ENCODE results near the gene AKR7A2.

Gene AKR7A2

GRCh38 chr1:19311503-19311930 is 427 bp downstream of the AKR7A2 start:
- H3K36me3 ChIP-seq (ENCODE audit: low read length), result no peaks in the 10 kb centered on the region
- H2AFZ ChIP-seq (ENCODE audit: low read depth, low read length, severe bottlenecking), result peak overlapping the region; percentile 94
- H3K79me2 ChIP-seq (ENCODE audit: insufficient read depth, low read length), result no peaks in the 10 kb centered on the region
- H4K20me1 ChIP-seq (ENCODE audit: low read depth, low read length), result no peaks in the 10 kb centered on the region
- no peaks in the 10 kb centered on the region for H3K27me3 ChIP-seq (ENCODE audit: low read length)
- peak overlapping the region; percentile 93 for H3K4me3 ChIP-seq (ENCODE audit: insufficient read depth, low read length, poor library complexity, severe bottlenecking)
- H3K9me3 ChIP-seq (ENCODE audit: insufficient read depth, low read length), result no peaks in the 10 kb centered on the region
- H3K9ac ChIP-seq (ENCODE audit: low read length), result peak overlapping the region; percentile 96
- H3K4me2 ChIP-seq (ENCODE audit: low read depth, low read length, poor library complexity, severe bottlenecking), result peak overlapping the region; percentile 77
- peaks cover 7% of the 10 kb centered on the region; the same call in 1 of the 2 replicates for H3F3A ChIP-seq (ENCODE audit: insufficient read depth)
- H3K9me2 ChIP-seq (replicated peaks; ENCODE audit: insufficient read depth, low read length), result no peaks in the 10 kb centered on the region
- H3K27ac ChIP-seq (ENCODE audit: low read depth, low read length), result no peak overlapping the region
- no peak for TF ChIP-seq CTCF (IDR thresholded peaks at IDR 0.05; ENCODE audit: insufficient read depth, low read length, poor library complexity, severe bottlenecking)
- TF ChIP-seq EZH2phosphoT487 (conservative IDR thresholded peaks at IDR 0.05; ENCODE audit: low read length), result no peak

GRCh38 chr1:19310720-19311502 is 1.0 kb downstream of the AKR7A2 start:
- peak overlapping the region; percentile 93 for H3K4me3 ChIP-seq (ENCODE audit: insufficient read depth, low read length, poor library complexity, severe bottlenecking)
- H4K20me1 ChIP-seq (ENCODE audit: low read depth, low read length), result no peaks in the 10 kb centered on the region
- H3K9me2 ChIP-seq (replicated peaks; ENCODE audit: insufficient read depth, low read length), result no peaks in the 10 kb centered on the region
- peak overlapping the region; percentile 96 for H3K9ac ChIP-seq (ENCODE audit: low read length)
- no peaks in the 10 kb centered on the region for H3K27me3 ChIP-seq (ENCODE audit: low read length)
- H3K27ac ChIP-seq (ENCODE audit: low read depth, low read length), result no peak overlapping the region
- H2AFZ ChIP-seq (ENCODE audit: low read depth, low read length, severe bottlenecking), result peak overlapping the region; percentile 94
- no peaks in the 10 kb centered on the region for H3K9me3 ChIP-seq (ENCODE audit: insufficient read depth, low read length)
- no peaks in the 10 kb centered on the region for H3K36me3 ChIP-seq (ENCODE audit: low read length)
- peak overlapping the region; percentile 77 for H3K4me2 ChIP-seq (ENCODE audit: low read depth, low read length, poor library complexity, severe bottlenecking)
- no peaks in the 10 kb centered on the region for H3K79me2 ChIP-seq (ENCODE audit: insufficient read depth, low read length)
- peaks cover 7% of the 10 kb centered on the region; the same call in 1 of the 2 replicates for H3F3A ChIP-seq (ENCODE audit: insufficient read depth)
- TF ChIP-seq EZH2phosphoT487 (conservative IDR thresholded peaks at IDR 0.05; ENCODE audit: low read length), result no peak

- H3F3A ChIP-seq (ENCODE audit: insufficient read depth), result peaks cover 7% of the 10 kb centered on the region; the same call in 1 of the 2 replicates
- H3K27ac ChIP-seq (ENCODE audit: low read depth, low read length), result no peak overlapping the region
- H3K9me2 ChIP-seq (replicated peaks; ENCODE audit: insufficient read depth, low read length), result no peaks in the 10 kb centered on the region
- no peak overlapping the region for H3K4me3 ChIP-seq (ENCODE audit: insufficient read depth, low read length, poor library complexity, severe bottlenecking)
- no peaks in the 10 kb centered on the region for H4K20me1 ChIP-seq (ENCODE audit: low read depth, low read length)
- no peaks in the 10 kb centered on the region for H3K9me3 ChIP-seq (ENCODE audit: insufficient read depth, low read length)
- no peaks in the 10 kb centered on the region for H3K79me2 ChIP-seq (ENCODE audit: insufficient read depth, low read length)
- no peak overlapping the region for H3K4me2 ChIP-seq (ENCODE audit: low read depth, low read length, poor library complexity, severe bottlenecking)
- no peaks in the 10 kb centered on the region for H3K36me3 ChIP-seq (ENCODE audit: low read length)
- H3K27me3 ChIP-seq (ENCODE audit: low read length), result no peaks in the 10 kb centered on the region
- TF ChIP-seq EZH2phosphoT487 (conservative IDR thresholded peaks at IDR 0.05; ENCODE audit: low read length), result no peak
- no peak for TF ChIP-seq CTCF (IDR thresholded peaks at IDR 0.05; ENCODE audit: insufficient read depth, low read length, poor library complexity, severe bottlenecking)
- H2AFZ ChIP-seq (ENCODE audit: low read depth, low read length, severe bottlenecking), result no peak overlapping the region
- H3K9ac ChIP-seq (ENCODE audit: low read length), result no peak overlapping the region
Measured at GRCh38 chr1:19310061-19310460, 1.9 kb downstream of the AKR7A2 start.
